GM21619 (cell line): ENCODE results near the gene MNT.

Experiments
- ATAC-seq: cut with Tn5 transposase; IDR thresholded peaks from one replicate; pipeline ENCODE4 v1.9.1; 2021; ENCODE audit not compliant: unreplicated experiment

The MNT gene

GRCh38 chr17:2418572-2418971 lies 17.7 kb upstream of the MNT start:
- ATAC-seq: no peak

GRCh38 chr17:2416010-2416734 lies 15.3 kb upstream of the MNT start:
- no peak for ATAC-seq

GRCh38 chr17:2415081-2415480 lies 14.2 kb upstream of the MNT start:
- no peak for ATAC-seq

DNA sequence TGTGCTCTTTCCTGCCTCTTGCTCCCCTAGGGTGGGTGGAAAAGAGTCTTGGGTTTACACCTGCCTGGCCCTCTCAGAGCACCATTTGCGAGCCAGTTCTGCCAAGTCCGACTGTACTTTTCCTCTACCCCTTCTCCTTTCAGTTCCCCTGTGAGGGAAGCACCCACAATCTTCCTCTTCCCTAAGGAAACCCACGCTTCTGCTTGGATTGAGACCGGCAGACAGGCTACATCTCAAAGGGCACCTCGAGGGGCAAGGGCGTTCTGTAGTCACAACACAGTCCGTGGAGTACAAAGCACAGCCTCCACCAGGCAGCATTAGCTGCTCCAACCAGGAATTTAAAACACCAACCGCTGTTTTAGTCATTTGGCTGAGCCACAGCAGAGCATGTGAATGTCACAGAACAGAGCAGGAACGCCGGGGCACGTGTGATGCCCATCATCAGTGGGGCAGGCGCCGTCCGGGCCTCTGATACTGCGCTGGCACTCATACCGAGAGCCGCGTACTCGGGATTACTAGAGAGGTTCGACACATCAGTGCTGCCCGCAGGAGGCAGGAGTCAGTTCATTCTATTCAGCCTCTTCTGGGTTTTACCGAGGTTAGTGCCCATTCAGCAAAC lies 13.7 kb upstream of the MNT start:
- ATAC-seq: no peak

- no peak for ATAC-seq
Measured at GRCh38 chr17:2412561-2413021, 11.7 kb upstream of the MNT start.

- no peak for ATAC-seq
Measured at GRCh38 chr17:2410951-2411350, 10.1 kb upstream of the MNT start.

DNA sequence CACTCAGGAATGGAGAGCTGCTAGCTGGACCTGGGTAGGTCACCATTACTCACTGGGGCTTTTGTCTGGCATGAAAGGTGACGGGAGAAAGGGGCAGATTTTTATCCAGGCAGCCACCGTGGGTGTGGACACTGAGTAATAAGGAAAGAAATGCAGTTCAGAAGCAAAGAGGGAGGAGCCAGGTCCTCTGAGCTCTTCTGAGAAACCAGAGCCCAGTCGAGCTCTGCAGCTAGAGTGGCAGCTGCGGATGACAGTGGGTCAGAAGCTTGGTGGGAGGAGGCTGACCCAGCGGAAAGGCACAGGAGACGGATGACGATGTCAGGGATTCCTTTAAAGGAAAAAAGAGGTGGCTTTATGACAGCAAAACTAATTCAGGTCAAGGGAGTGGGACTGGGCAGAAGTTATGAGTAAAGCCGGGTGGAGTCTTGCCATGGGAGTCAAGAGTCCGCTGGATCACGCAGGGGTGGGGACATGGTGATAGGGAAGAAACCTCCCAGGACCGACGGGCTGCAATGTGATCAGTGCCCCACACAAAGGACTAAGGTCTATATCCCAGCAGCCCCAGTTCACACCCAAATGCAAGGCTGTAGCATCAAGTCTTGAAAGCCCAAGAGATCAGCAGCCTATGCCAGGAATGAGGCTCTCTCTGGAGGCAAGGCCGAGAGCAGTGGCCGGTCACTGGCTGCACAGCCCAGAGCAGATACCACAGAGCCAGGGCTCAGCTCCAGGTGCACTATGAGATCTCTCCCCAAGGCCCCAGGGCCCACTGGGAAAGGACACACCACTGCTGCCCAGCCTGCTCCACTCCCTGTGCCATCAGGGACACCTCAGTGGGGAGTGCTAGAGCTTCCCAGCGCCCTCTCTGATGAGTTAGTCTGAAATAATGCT lies 6.3 kb upstream of the MNT start:
- ATAC-seq: no peak

GRCh38 chr17:2406271-2406902 lies 5.5 kb upstream of the MNT start:
- no peak for ATAC-seq

- no peak for ATAC-seq
Measured at GRCh38 chr17:2405247-2405926, 4.5 kb upstream of the MNT start.

GRCh38 chr17:2403044-2403443 lies 2.2 kb upstream of the MNT start:
- no peak for ATAC-seq

DNA sequence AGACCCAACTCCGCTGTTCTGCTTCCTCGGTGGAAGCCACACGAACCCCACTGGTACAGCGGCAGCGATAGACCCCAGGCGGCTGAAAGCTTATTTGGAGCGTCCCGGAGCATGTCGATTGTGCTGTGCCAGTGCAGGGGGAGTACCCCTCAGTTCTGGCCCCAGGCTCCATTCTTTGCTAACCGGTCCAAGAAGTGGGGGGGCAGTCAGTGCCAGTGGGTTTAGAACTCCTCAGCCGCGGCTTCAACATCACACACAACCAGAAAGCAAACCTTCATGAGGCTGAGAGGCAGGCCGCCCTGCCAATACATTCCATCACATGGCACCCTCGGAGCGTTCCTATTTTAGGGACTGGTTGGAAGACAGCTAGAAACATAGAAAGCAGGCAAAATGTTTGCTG lies 1.7 kb upstream of the MNT start:
- no peak for ATAC-seq

DNA sequence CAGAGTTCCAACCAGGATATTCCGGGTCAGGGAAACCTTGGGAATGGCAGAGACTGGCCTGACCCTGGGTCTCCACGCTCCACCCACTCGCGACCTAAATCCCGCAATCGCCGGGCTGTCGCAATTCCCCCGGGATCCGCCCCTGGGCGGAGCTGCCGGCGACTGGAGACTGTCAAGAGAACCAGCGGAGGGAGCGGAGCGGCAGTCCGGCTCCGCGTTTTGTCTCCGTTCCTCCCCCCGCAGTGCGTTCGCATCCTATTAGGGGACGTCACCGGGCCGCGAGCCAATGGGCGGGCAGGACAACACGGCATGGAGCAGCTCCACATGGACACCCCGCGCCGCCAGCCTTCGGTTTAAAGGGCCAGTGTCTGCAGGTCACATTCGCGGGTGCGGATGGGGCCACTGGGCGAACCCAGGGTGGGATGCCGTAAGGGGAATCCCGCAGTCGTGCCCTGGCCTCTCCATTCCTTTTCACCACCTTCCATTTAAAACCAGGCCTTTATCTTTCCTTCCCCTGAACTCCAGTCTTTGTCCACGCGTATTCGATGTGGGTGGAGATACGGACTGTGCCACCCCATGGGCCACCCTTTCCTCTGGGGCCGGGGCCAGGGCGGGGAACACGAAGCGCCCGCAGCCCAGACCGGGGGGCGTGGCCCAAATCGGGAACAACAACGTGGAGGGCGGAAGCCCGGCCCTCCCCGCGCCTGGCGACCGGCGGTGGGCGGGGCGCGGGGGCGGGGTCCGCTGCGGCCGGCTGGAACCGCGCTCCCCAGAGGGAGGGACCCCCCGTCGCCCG lies 764 bp upstream of the MNT start:
- ATAC-seq: peak; percentile 40

- no peak for ATAC-seq
Measured at GRCh38 chr17:2400474-2400866, 390 bp downstream of the MNT start.

DNA sequence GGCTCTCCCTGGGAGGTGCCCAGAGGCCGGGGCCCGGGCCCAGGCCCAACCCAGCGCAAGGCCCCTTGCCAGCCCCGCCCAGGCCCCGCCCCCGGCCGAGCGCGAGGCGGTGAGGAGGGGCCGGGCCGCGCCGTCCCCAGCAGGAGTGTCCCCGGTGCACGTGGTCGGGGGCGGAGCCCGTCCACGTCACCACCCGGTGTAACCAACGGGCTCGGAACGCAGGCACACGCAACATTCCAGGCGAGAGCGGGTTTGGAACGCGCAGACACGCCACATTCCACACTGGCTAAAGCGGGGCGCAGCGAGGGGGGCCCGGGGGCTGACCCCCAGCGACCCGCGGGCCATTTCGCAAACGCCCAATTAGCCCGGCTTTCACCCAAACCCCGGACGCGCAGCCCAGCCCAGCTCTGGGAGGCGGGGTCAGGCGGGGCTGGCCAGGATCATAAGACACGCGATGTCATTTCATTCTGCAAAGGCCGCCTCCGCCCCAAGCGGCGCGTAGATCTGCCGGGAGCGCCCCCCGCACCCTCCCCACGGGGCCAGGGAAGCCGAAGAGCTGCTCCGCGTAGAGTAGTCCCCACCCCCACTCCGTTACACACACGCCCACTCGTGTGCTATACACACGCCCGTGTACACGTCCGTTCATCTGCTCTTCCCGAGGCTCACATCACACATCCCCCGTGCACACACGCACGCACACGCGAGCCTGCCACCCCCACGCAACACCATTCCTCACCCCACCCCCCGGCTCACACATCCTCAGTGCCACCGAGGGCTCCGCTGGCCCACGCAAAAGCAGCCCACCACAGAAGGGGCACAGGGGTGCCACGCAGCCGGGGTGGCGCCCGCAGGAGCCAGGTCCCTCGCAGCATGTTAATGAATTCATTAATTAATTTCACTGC lies 1.0 kb downstream of the MNT start:
- ATAC-seq: peak; percentile 34

GRCh38 chr17:2398655-2399571 lies 1.9 kb downstream of the MNT start:
- ATAC-seq: no peak

DNA sequence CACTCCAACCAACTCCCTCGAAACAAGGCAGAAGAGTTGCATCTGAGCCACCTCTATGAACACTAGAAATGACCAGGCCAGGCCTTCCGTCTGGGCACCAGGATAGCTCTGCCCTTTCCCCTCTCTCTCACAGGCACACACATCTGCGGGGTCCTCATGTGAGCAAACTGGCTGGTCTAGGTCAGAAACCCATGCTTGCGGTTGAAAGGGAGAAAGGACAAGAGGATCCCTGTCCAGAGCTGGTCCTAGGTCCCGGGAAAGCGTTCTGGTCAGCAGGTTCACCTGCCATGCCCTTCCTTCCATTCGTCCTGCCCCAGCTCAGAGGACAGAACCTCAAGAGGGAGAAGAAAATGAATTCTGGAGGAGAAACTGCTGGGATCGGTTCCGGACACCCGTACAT lies 2.7 kb downstream of the MNT start:
- no peak for ATAC-seq

DNA sequence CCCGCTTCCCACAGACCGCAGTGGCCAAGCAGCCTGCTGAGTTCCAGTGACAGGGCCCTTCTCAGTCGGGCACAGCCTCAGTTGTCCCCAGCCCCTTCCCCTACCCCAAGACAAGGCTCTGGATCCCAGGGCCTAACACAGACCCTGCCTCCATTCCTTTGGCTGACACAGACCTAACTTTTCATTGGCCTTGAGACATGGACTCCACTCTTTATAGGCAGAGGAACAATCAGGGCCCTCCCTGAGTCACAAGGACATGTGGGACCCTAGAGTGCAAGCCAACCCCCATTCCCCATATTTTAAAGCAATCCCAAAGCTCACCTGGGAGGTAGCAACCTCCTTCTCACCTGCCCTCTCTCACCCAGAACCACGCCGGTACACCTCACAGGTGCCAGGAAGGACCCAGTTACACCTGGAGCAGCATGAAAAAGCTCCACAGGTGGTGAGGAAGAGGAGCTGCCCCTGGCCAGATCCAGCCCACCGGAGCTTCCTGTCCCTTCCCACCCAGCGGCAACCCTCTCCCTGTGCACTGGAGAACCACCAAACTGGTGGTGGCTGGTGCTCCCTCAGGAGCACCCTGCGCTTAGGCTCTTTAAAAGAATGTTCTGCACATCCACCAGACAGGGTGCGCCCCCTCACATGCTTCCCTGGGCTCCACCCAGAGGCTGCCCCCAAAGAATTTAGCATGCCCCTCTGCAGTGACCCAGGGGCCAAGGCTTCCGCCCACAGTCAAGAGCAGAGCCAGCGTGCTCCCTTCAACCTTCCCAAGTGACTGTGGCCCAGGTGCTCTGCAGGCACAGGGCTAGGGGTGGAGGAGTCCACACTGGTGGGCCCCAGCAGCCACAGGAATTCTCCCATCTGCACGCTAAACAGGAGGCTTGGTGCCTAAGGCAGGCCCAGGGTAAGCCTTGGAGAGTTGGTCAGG lies 3.4 kb downstream of the MNT start:
- no peak for ATAC-seq
